Activated T-cell treated with anti-CD3 and anti-CD28 coated beads, Interleukin-2, amount 50 U/mL, for 24 hours (primary cell): ENCODE data around the gene CDADC1.

Experiments
- DNase-seq: peaks from one replicate; pipeline ENCODE4 v3.0.0-alpha.2; 2020
- H3K27ac Mint-ChIP-seq: 2 replicates; pipeline ENCODE4 v1.8.0; 2020; ENCODE audit warnings: mild to moderate bottlenecking, mixed read lengths
- H3K27me3 Mint-ChIP-seq: 2 replicates; pipeline ENCODE4 v1.8.0; 2020; ENCODE audit warnings: mixed read lengths
- H3K36me3 Mint-ChIP-seq: 2 replicates; pipeline ENCODE4 v1.8.0; 2020; ENCODE audit warnings: low read depth, mixed read lengths
- H3K4me1 Mint-ChIP-seq: 2 replicates; pipeline ENCODE4 v1.8.0; 2020; ENCODE audit warnings: low read depth, mixed read lengths
- H3K4me3 Mint-ChIP-seq: 2 replicates; pipeline ENCODE4 v1.8.0; 2020; ENCODE audit warnings: mild to moderate bottlenecking, moderate library complexity, mixed read lengths
- H3K9me3 Mint-ChIP-seq: 2 replicates; pipeline ENCODE4 v1.8.0; 2020; ENCODE audit warnings: mixed read lengths

CDADC1 gene

GRCh38 chr13:49307365-49307764, 59.6 kb downstream of the CDADC1 start:
- peaks cover 4% of the 10 kb centered on the region for H3K36me3 Mint-ChIP-seq

GRCh38 chr13:49308097-49308875, 60.6 kb downstream of the CDADC1 start:
- Mint-ChIP-seq H3K4me1 (no peaks in the 10 kb centered on the region), H3K36me3 (peaks cover 4% of the 10 kb centered on the region), H3K27ac (no peak overlapping the region)

More at GRCh38 chr13:49307365-49307764, 59.6 kb downstream of the CDADC1 start:
- DNase-seq, result no peak
- no peaks in the 10 kb centered on the region for H3K27me3 Mint-ChIP-seq
- no peaks in the 10 kb centered on the region for H3K4me1 Mint-ChIP-seq
- H3K27ac Mint-ChIP-seq, result no peak overlapping the region
- no peak overlapping the region for H3K4me3 Mint-ChIP-seq
- H3K9me3 Mint-ChIP-seq, result no peaks in the 10 kb centered on the region

DNA sequence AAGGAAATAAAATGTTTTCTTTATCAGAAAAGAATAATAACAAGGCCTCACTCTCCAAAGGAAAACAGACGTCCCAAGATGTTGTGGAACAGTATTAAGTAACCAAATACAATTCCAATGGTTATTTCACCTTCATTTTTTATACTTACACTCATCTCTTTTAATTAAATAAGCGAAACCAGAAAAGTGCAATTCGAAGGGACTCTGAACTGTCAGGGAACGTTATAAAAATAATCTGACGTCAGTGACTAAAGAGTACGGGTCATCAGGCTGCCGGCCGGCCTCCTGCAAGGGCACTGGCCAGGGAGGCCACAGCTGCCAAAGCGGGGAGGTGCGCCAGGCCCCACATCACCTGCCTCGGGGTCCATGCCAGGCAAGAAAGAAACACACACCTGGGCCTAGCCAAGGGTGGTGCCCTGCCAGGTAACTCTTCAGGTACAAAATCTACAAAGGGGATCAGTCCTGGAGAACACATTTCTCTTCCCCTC, 61.2 kb downstream of the CDADC1 start:
- no peak overlapping the region for H3K4me3 Mint-ChIP-seq
- no peaks in the 10 kb centered on the region for H3K9me3 Mint-ChIP-seq
- peaks cover 3% of the 10 kb centered on the region for H3K4me1 Mint-ChIP-seq
- DNase-seq, result no peak
- no peaks in the 10 kb centered on the region for H3K27me3 Mint-ChIP-seq
- peaks cover 4% of the 10 kb centered on the region for H3K36me3 Mint-ChIP-seq
- no peak overlapping the region for H3K27ac Mint-ChIP-seq

More at GRCh38 chr13:49308097-49308875, 60.6 kb downstream of the CDADC1 start:
- Mint-ChIP-seq H3K27me3 (no peaks in the 10 kb centered on the region), H3K9me3 (no peaks in the 10 kb centered on the region), H3K4me3 (no peak overlapping the region)
- no peak for DNase-seq

DNA sequence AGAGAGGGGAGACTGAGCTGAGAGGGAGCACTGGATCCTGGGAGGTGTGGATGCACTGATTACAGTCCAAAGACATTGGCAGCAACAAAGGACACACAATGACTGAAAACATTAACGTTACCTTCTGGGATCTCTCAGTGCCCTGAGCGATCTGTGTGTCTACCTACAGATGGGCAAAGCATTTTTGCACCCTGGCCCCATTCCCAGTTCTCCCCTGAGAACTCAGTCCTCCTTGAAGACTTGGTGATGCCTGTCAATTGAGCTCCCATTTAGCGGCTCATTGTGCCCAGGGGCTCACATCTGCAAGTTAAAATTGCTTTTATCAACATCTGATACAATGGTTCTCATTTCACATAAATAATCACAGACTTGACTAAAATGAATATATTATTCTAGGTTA, 62.5 kb downstream of the CDADC1 start:
- Mint-ChIP-seq H3K36me3 (peaks cover 4% of the 10 kb centered on the region), H3K9me3 (no peaks in the 10 kb centered on the region), H3K27me3 (no peaks in the 10 kb centered on the region), H3K4me3 (no peak overlapping the region), H3K4me1 (peaks cover 4% of the 10 kb centered on the region), H3K27ac (no peak overlapping the region)
- no peak for DNase-seq

- H3K9me3 Mint-ChIP-seq, result no peaks in the 10 kb centered on the region
- peaks cover 4% of the 10 kb centered on the region for H3K36me3 Mint-ChIP-seq
- no peaks in the 10 kb centered on the region for H3K27me3 Mint-ChIP-seq
- no peak for DNase-seq
- H3K4me1 Mint-ChIP-seq, result peaks cover 4% of the 10 kb centered on the region
- H3K4me3 Mint-ChIP-seq, result no peak overlapping the region
- H3K27ac Mint-ChIP-seq, result no peak overlapping the region
These were observed 64.1 kb downstream of the CDADC1 start for GRCh38 chr13:49311816-49312215.

- Mint-ChIP-seq H3K4me3 (no peak overlapping the region), H3K9me3 (no peaks in the 10 kb centered on the region), H3K4me1 (peaks cover 4% of the 10 kb centered on the region), H3K27ac (no peak overlapping the region), H3K27me3 (no peaks in the 10 kb centered on the region), H3K36me3 (peaks cover 4% of the 10 kb centered on the region)
- DNase-seq, result no peak
These were observed 66.7 kb downstream of the CDADC1 start for GRCh38 chr13:49314344-49314882.

DNA sequence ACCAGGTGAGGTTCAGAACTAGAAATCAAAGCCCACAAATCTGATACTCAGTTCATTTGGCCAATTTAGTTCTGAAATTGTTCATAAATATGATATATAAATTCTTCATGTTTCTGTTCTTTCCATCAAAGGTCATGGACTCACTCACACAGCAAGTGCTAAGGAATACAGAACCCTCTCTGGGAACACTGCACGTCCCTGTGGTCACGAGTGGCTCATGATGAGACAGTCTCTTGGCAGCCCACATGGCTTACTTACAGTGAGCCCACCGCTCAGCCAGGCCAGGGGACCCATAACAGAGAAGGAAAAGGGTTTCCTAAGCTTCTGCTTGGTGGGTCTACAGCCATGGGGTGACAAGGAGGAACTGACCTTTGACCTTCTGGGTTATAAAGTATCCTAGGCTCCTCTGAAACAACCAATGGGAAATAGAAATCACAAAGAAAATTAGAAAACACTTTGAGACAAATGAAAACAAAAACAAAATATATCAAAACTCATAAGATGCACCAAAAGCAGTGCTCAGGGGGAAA, 67.4 kb downstream of the CDADC1 start:
- Mint-ChIP-seq H3K36me3 (peaks cover under 1% of the 10 kb centered on the region), H3K27me3 (no peaks in the 10 kb centered on the region), H3K27ac (no peak overlapping the region), H3K4me3 (no peak overlapping the region), H3K9me3 (no peaks in the 10 kb centered on the region), H3K4me1 (peaks cover 4% of the 10 kb centered on the region)
- no peak for DNase-seq

DNA sequence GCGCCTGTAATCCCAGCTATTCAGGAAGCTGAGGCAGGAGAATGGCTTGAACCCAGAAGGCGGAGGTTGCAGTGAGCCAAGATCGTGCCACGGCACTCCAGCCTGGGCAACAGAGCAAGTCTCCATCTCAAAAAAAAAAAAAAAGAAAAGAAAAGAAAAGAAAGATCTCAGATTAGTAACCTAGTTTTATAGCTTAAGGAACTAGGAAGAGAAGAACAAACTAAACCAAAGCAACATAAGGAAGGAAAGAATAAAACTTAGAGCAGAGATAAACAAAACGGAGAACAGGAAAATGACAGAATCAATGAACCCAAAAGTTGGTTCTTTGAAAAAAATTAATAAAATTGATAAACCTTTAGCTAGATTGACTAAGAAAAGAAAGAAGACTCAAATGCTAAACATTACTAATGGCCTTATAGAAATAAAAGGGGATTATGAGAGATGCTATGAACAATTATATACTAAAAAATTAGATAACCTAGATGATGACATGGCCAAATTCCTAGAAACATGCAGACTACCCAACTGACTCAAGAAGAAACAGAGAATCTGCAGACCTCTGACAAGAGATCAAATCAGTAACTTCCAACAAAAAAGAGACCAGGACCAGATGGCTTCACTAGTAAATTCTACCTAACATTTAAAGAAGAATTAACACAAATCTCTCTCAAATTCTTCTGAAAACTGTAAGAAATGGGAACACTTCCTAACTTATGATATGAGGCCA, 68.2 kb downstream of the CDADC1 start:
- no peaks in the 10 kb centered on the region for H3K27me3 Mint-ChIP-seq
- no peak for DNase-seq
- H3K36me3 Mint-ChIP-seq, result no peaks in the 10 kb centered on the region

DNA sequence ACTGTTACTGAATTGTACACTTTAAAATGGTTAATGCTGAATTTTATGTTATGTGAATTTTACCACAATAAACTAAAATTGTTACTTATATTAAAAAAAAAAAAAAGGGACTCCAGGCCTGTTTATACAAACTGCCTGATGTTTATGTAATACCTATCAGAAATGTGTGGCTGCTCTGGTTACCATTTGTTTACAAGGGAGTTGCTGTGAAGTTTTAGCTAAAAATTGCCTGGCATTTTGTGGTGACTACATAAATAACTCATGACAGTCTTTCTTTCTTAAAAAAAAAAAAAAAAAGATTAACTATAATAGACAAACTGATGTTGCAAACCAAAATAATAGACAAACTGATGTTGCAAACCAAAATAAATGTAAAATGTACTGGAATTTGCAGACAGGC, 71.8 kb downstream of the CDADC1 start:
- Mint-ChIP-seq H3K27me3 (no peaks in the 10 kb centered on the region), H3K27ac (no peak overlapping the region), H3K36me3 (no peaks in the 10 kb centered on the region), H3K4me1 (peaks cover 12% of the 10 kb centered on the region), H3K4me3 (no peak overlapping the region), H3K9me3 (no peaks in the 10 kb centered on the region)
- no peak for DNase-seq

More for the DNA sequence above, 68.2 kb downstream of the CDADC1 start:
- Mint-ChIP-seq H3K9me3 (no peaks in the 10 kb centered on the region), H3K4me3 (no peak overlapping the region), H3K27ac (no peak overlapping the region), H3K4me1 (peaks cover 10% of the 10 kb centered on the region)

- Mint-ChIP-seq H3K36me3 (no peaks in the 10 kb centered on the region), H3K27me3 (no peaks in the 10 kb centered on the region), H3K27ac (no peak overlapping the region), H3K4me1 (peaks cover 12% of the 10 kb centered on the region), H3K9me3 (no peaks in the 10 kb centered on the region), H3K4me3 (no peak overlapping the region)
- DNase-seq, result no peak
These were observed 72.2 kb downstream of the CDADC1 start for GRCh38 chr13:49319951-49320350.

GRCh38 chr13:49320975-49321374, 73.2 kb downstream of the CDADC1 start:
- H3K4me1 Mint-ChIP-seq, result peaks cover 12% of the 10 kb centered on the region
- H3K36me3 Mint-ChIP-seq, result no peaks in the 10 kb centered on the region
- no peak overlapping the region for H3K4me3 Mint-ChIP-seq
- no peaks in the 10 kb centered on the region for H3K9me3 Mint-ChIP-seq
- no peaks in the 10 kb centered on the region for H3K27me3 Mint-ChIP-seq
- no peak for DNase-seq
- no peak overlapping the region for H3K27ac Mint-ChIP-seq

DNA sequence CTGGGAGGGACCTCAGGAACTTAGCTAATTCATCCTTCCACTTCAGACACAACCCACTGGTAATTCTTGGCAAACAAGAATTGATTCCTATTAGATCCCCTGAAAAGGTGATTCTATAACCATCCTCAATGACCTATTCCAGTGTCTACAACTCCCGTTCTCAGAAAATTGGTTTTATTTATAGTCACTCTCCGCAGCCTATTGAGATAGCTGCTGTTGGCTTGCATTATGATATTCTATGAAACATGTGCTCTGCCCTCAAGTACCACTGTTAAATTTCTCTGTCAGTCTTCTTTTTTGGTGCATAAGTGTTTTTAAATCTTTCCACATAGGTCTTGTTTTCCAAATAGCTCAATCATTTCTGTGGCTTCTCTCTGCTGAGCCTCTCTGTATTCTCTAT, 75.0 kb downstream of the CDADC1 start:
- Mint-ChIP-seq H3K9me3 (no peaks in the 10 kb centered on the region), H3K27ac (no peak overlapping the region), H3K4me1 (peaks cover 12% of the 10 kb centered on the region), H3K27me3 (no peaks in the 10 kb centered on the region), H3K4me3 (no peak overlapping the region), H3K36me3 (no peaks in the 10 kb centered on the region)
- no peak for DNase-seq

DNA sequence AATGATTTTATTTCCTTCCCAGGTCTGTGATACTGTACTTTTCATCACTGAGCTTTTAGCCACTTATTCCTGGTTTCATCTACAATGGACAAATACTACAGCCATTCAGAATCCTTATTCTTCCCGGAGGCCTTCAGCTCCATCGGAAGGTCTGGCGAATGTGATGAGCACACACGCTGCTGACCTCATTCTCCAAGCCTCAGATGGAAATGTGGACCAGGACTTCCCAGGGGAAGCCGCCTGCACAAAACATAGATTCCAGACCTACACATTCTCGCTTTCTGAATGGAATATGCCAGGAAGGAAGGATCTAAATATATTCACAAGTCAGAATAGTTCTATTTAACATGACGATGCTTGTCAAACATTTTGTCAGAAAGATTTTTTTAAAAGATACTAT, 75.6 kb downstream of the CDADC1 start:
- H3K4me1 Mint-ChIP-seq, result peaks cover 12% of the 10 kb centered on the region
- H3K27me3 Mint-ChIP-seq, result no peaks in the 10 kb centered on the region
- H3K4me3 Mint-ChIP-seq, result no peak overlapping the region
- no peaks in the 10 kb centered on the region for H3K9me3 Mint-ChIP-seq
- no peak overlapping the region for H3K27ac Mint-ChIP-seq
- no peak for DNase-seq
- no peaks in the 10 kb centered on the region for H3K36me3 Mint-ChIP-seq

GRCh38 chr13:49326222-49326917, 78.6 kb downstream of the CDADC1 start:
- H3K4me3 Mint-ChIP-seq, result no peak overlapping the region
- peaks cover 2% of the 10 kb centered on the region for H3K4me1 Mint-ChIP-seq
- H3K27ac Mint-ChIP-seq, result no peak overlapping the region
- H3K9me3 Mint-ChIP-seq, result no peaks in the 10 kb centered on the region
- H3K27me3 Mint-ChIP-seq, result no peaks in the 10 kb centered on the region
- DNase-seq, result no peak
- H3K36me3 Mint-ChIP-seq, result no peaks in the 10 kb centered on the region
